HG02970 (cell line): ENCODE data around the gene CHIA.
"Not testable (repeated sequence)": the region's sequence is repeated elsewhere in the genome, so short reads cannot be mapped to it uniquely, and the experiment has no call there.

ENCODE experiments used
- ATAC-seq: cut with Tn5 transposase; IDR thresholded peaks from one replicate; pipeline ENCODE4 v1.9.1; 2021; ENCODE audit warnings: mild to moderate bottlenecking, moderate library complexity, moderate number of reproducible peaks; ENCODE audit not compliant: unreplicated experiment, low FRiP score

CHIA gene

DNA sequence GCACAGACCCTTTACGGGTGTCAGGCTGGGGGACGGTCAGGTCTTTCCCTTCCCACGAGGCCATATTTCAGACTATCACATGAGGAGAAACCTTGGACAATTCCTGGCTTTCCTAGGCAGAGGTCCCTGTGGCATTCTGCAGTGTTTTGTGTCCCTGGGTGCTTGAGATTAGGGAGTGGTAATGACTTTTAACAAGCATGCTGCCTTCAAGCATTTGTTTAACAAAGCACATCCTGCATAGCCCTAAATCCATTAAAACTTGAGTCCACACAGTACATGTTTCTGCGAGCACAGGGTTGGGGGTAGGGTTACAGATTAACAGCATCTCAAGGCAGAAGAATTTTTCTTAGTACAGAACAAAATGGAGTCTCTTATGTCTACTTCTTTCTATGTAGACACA lies 69.6 kb downstream of the CHIA start:
- ATAC-seq, result not testable (repeated sequence)

DNA sequence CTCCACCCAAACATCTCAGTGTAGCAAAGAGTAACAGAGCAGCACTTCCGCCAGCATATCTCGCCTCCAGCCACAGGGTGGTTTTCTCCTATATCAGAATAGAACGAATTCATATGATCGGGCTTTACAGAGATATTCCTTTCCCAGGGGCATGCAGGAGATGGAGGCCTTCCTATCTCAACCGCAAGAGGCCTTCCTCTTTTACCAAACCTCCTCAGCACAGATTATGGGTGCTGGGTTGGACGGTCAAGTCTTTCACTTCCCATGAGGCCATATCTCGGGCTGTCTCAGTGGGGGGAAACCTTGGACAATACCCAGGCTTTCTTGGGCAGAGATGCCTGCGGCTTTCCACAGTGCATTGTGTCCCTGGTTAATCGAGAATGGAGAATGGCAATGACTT lies 71.1 kb downstream of the CHIA start:
- ATAC-seq, result no peak

DNA sequence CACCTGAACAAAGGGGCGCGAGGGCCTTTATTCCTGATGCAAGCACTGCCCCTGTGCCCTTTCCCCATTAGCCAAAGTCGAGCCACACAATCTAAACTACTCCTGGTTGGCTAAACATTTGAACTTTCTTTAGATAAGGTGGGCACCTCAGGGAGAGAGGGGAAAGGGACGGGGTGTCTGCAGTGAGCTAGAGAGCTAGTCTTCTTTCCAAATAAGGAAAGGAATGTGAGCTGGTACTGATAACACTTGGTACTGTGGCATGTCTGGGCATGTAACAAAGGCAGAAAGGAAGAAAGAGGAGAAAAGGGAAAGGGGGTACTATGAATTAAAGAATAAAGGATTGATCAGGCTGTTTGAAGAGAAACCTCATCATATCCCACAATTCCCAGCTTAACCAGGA lies 74.0 kb downstream of the CHIA start:
- ATAC-seq, result no peak

DNA sequence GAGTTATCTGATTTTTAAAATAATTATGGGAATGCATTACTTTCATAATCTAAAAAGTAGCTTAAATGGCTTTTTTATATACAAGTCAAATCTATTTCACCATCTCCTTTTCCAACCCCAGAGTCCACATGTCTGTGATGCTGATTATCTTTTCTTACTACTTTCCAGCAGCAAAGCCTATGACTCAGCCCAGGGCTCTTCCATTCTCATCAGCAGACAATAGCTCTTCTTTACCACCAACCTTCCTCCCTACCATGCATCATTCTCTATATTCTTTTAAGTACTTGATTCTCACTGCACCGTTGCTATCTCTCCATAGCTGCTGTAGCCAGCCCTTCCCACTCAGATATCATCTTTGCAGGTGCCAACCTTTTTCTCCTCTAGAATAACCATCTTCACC lies 75.6 kb downstream of the CHIA start:
- ATAC-seq, result no peak

GRCh38 chr1:111369177-111369576 lies 78.5 kb downstream of the CHIA start:
- no peak for ATAC-seq

DNA sequence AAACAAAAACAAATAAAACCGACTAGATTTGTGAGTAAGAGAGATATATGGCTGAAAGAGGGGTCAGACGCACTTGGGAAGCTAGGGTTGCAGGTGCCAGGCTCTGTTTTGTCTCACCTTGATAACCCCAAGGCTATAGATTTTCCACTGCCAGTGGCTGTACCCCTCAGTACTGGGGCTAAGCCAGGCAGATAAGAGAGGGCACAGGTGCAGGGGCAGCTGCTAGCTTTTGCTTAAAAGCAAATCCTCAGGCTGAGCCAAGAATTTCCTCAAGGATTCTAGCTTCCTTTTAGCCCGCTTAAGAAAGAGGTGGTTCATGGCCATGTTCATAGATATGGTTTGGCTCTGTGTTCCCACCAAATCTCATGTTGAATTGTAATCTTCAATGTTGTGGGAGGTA lies 79.0 kb downstream of the CHIA start:
- no peak for ATAC-seq
